ENCODE measurements around the gene GORASP1. TPM values are rescaled to one million over a fixed set of nuclear protein-coding genes. Genes with fewer than 3 reads are reported as not detected.
"Not testable (repeated sequence)": the region's sequence is repeated elsewhere in the genome, so short reads cannot be mapped to it uniquely, and the experiment has no call there.

The GORASP1 gene
- total RNA-seq, 1 donor from 2014 or later: 86.9 TPM

- intact Hi-C loops (cut with DNase I): no loop called here
- H3K27ac ChIP-seq: no peak overlapping the region
- no peak overlapping the region for H3K4me3 ChIP-seq
- H3K4me1 ChIP-seq: no peaks in the 10 kb centered on the region
- H3K36me3 ChIP-seq: peaks cover 46% of the 10 kb centered on the region
- H3K27me3 ChIP-seq: no peaks in the 10 kb centered on the region
- DNase-seq (no peak), ATAC-seq (peak; percentile 82)
- no peaks in the 10 kb centered on the region for H3K9me3 ChIP-seq
- TF ChIP-seq CTCF (IDR thresholded peaks at IDR 0.05): no peak
Measured at GRCh38 chr3:39065197-39065596, 42.2 kb downstream of the GORASP1 start.

- no peak for ATAC-seq
- H3K27ac ChIP-seq: no peak overlapping the region
- intact Hi-C loops (cut with DNase I): no loop called here
- H3K36me3 ChIP-seq: peaks cover 41% of the 10 kb centered on the region
- H3K4me1 ChIP-seq: no peaks in the 10 kb centered on the region
- DNase-seq: no peak
- H3K4me3 ChIP-seq: no peak overlapping the region
- no peaks in the 10 kb centered on the region for H3K27me3 ChIP-seq
- no peaks in the 10 kb centered on the region for H3K9me3 ChIP-seq
- no peak for TF ChIP-seq CTCF (IDR thresholded peaks at IDR 0.05)
Measured at GRCh38 chr3:39064646-39065045, 42.8 kb downstream of the GORASP1 start.

DNA sequence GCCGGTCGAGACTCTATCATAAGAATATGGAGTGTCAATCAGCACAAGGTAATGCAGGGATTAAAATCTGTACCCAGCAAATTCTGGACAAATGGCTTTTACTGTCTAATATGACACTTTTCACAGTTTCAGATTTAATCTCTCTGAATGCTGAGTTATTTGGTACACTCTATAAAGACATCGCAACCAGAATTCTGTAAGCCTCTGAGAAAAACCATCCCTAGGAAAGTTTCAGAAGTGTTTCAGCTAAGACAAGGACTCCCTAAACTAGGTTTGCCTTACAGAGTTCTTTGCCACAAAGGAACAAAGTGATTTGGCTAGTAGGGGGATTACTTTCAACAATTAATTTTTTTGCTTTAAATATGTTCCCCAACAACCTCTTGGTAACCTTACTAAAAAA, 44.3 kb downstream of the GORASP1 start:
- Histone ChIP-seq H3K27ac (no peak overlapping the region), H3K4me1 (no peaks in the 10 kb centered on the region), H3K9me3 (no peaks in the 10 kb centered on the region), H3K27me3 (no peaks in the 10 kb centered on the region), H3K36me3 (peaks cover 26% of the 10 kb centered on the region), H3K4me3 (no peak overlapping the region)
- intact Hi-C loops (cut with DNase I): no loop called here
- no peak for TF ChIP-seq CTCF (IDR thresholded peaks at IDR 0.05)
- DNase-seq (no peak), ATAC-seq (no peak)

GRCh38 chr3:39062180-39062579, 45.2 kb downstream of the GORASP1 start:
- no peaks in the 10 kb centered on the region for H3K27me3 ChIP-seq
- no peak overlapping the region for H3K27ac ChIP-seq
- H3K4me3 ChIP-seq: no peak overlapping the region
- no peaks in the 10 kb centered on the region for H3K4me1 ChIP-seq
- H3K36me3 ChIP-seq: peaks cover 17% of the 10 kb centered on the region
- no peak for DNase-seq
- intact Hi-C loops (cut with DNase I): no loop called here
- no peak for ATAC-seq
- TF ChIP-seq CTCF (IDR thresholded peaks at IDR 0.05): no peak
- no peaks in the 10 kb centered on the region for H3K9me3 ChIP-seq

DNA sequence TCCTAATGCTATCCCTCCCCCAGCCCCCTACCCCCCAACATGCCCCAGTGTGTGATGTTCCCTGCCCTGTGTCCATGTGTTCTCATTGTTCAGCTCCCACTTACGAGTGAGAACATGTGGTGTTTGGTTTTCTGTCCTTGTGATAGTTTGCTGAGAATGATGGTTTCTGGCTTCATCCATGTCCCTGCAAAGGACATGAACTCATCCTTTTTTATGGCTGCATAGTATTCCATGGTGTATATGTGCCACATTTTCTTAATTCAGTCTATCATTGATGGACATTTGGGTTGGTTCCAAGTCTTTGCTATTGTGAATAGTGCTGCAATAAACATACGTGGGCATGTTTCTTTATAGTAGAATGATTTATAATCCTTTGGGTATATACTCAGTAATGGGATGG, 46.2 kb downstream of the GORASP1 start:
- DNase-seq; ATAC-seq; H3K36me3 ChIP-seq; H3K4me3 ChIP-seq; H3K9me3 ChIP-seq; H3K27ac ChIP-seq; intact Hi-C loops (cut with DNase I); H3K4me1 ChIP-seq; H3K27me3 ChIP-seq: not testable (repeated sequence)

- intact Hi-C loops (cut with DNase I): no loop called here
- H3K4me1 ChIP-seq: peaks cover 14% of the 10 kb centered on the region
- H3K4me3 ChIP-seq: no peak overlapping the region
- no peak for TF ChIP-seq CTCF (IDR thresholded peaks at IDR 0.05)
- H3K9me3 ChIP-seq: no peaks in the 10 kb centered on the region
- ATAC-seq: no peak
- no peaks in the 10 kb centered on the region for H3K27me3 ChIP-seq
- no peak overlapping the region for H3K27ac ChIP-seq
- no peaks in the 10 kb centered on the region for H3K36me3 ChIP-seq
- DNase-seq: no peak
Measured at GRCh38 chr3:39056151-39056550, 51.3 kb downstream of the GORASP1 start.
